ENCODE results near the gene RNF112. TPM values are rescaled to one million over a fixed set of nuclear protein-coding genes. Genes with fewer than 3 reads are reported as not detected.

Gene RNF112
- total RNA-seq, 1 donor from 2014 or later = 0.26 TPM

DNA sequence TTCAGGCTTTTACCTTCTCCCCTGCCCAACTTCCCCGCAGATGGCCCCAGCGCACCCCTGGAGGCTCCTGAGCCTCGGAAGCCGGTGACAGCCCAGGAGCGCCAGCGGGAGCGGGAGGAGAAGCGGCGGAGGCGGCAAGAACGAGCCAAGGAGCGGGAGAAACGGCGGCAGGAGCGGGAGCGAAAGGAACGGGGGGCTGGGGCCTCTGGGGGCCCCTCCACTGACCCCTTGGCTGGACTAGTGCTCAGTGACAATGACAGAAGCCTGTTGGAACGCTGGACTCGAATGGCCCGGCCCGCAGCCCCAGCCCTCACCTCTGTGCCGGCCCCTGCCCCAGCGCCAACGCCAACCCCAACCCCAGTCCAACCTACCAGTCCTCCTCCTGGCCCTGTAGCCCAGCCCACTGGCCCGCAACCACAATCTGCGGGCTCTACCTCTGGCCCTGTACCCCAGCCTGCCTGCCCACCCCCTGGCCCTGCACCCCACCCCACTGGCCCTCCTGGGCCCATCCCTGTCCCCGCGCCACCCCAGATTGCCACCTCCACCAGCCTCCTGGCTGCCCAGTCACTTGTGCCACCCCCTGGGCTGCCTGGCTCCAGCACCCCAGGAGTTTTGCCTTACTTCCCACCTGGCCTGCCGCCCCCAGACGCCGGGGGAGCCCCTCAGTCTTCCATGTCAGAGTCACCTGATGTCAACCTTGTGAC lies 29.1 kb upstream of the RNF112 start:
- Histone ChIP-seq H3K4me3 (ENCODE audit: low read depth, low read length) (no peak overlapping the region), H3K36me3 (ENCODE audit: control insufficient read depth, insufficient read depth, low read length) (peaks cover 35% of the 10 kb centered on the region), H3K27me3 (ENCODE audit: control insufficient read depth, insufficient read depth, low read length) (no peaks in the 10 kb centered on the region)
- FAIRE-seq (no peak), DNase-seq (ENCODE audit: low read depth) (no peak)
- no peak for TF ChIP-seq CTCF (IDR thresholded peaks at IDR 0.05; ENCODE audit: insufficient read depth, low read length, severe bottlenecking)

DNA sequence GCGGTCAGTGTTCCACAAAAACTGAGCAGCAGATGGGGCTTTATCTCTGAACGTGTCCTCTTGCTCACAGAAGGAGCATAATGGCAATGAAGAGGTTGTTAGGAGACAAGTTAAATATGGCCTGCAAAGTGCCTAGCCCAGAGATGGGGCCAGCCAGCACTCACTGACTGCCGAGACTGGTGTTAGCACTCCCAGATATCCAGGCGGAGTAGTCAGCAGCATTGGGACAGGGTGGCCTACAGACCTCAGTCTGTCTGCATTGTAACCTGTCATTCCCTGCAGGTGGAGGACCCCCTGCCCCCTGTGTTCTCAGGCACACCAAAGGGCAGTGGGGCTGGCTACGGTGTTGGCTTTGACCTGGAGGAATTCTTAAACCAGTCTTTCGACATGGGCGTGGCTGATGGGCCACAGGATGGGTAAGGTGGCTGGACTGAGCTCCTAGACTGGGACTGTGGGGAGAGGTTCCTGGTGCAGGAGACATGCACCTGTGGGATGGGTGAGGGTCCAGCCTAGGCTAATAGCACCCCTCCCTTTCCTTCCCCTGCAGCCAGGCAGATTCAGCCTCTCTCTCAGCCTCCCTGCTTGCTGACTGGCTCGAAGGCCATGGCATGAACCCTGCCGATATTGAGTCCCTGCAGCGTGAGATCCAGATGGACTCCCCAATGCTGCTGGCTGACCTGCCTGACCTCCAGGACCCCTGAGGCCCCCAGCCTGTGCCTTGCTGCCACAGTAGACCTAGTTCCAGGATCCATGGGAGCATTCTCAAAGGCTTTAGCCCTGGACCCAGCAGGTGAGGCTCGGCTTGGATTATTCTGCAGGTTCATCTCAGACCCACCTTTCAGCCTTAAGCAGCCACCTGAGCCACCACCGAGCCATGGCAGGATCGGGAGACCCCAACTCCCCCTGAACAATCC lies 28.2 kb upstream of the RNF112 start:
- no peak overlapping the region for H3K4me3 ChIP-seq (ENCODE audit: low read depth, low read length)
- peaks cover 35% of the 10 kb centered on the region for H3K36me3 ChIP-seq (ENCODE audit: control insufficient read depth, insufficient read depth, low read length)
- no peak for TF ChIP-seq CTCF (IDR thresholded peaks at IDR 0.05; ENCODE audit: insufficient read depth, low read length, severe bottlenecking)
- peak; percentile 70 for FAIRE-seq
- DNase-seq (ENCODE audit: low read depth) = no peak
- H3K27me3 ChIP-seq (ENCODE audit: control insufficient read depth, insufficient read depth, low read length) = no peaks in the 10 kb centered on the region

- DNase-seq (ENCODE audit: low read depth) = no peak
- Histone ChIP-seq H3K4me3 (ENCODE audit: low read depth, low read length) (no peak overlapping the region), H3K27me3 (ENCODE audit: control insufficient read depth, insufficient read depth, low read length) (no peaks in the 10 kb centered on the region), H3K36me3 (ENCODE audit: control insufficient read depth, insufficient read depth, low read length) (peaks cover 35% of the 10 kb centered on the region)
- no peak for TF ChIP-seq CTCF (IDR thresholded peaks at IDR 0.05; ENCODE audit: insufficient read depth, low read length, severe bottlenecking)
- FAIRE-seq = no peak
Measured at GRCh38 chr17:19383681-19384470, 27.2 kb upstream of the RNF112 start.

- no peaks in the 10 kb centered on the region for H3K27me3 ChIP-seq (ENCODE audit: control insufficient read depth, insufficient read depth, low read length)
- DNase-seq (ENCODE audit: low read depth) (peak; percentile 57), FAIRE-seq (no peak)
- H3K4me3 ChIP-seq (ENCODE audit: low read depth, low read length) = no peak overlapping the region
- no peak for TF ChIP-seq CTCF (IDR thresholded peaks at IDR 0.05; ENCODE audit: insufficient read depth, low read length, severe bottlenecking)
- peaks cover 35% of the 10 kb centered on the region for H3K36me3 ChIP-seq (ENCODE audit: control insufficient read depth, insufficient read depth, low read length)
Measured at GRCh38 chr17:19384723-19385391, 26.2 kb upstream of the RNF112 start.

- Histone ChIP-seq H3K36me3 (ENCODE audit: control insufficient read depth, insufficient read depth, low read length) (peaks cover 30% of the 10 kb centered on the region), H3K27me3 (ENCODE audit: control insufficient read depth, insufficient read depth, low read length) (no peaks in the 10 kb centered on the region), H3K4me3 (ENCODE audit: low read depth, low read length) (no peak overlapping the region)
- FAIRE-seq (no peak), DNase-seq (ENCODE audit: low read depth) (no peak)
- no peak for TF ChIP-seq CTCF (IDR thresholded peaks at IDR 0.05; ENCODE audit: insufficient read depth, low read length, severe bottlenecking)
Measured at GRCh38 chr17:19385521-19385983, 25.5 kb upstream of the RNF112 start.

Data from bronchial epithelial cell (primary cell).